ENCODE measurements around the gene LBR. TPM values are rescaled to one million over a fixed set of nuclear protein-coding genes. Genes with fewer than 3 reads are reported as not detected.

Gene LBR
- total RNA-seq, 1 donor from 2014 or later, result 41.5 TPM

GRCh38 chr1:225422031-225422605, 5.7 kb downstream of the LBR start:
- no peak overlapping the region for H3K4me3 ChIP-seq
- intact Hi-C loops (cut with DNase I), result no loop called here
- H3K9me3 ChIP-seq, result no peaks in the 10 kb centered on the region
- DNase-seq (ENCODE audit: extremely low spot score in 2 of 2), result no peak
- no peak overlapping the region for H3K27ac ChIP-seq
- no peak for TF ChIP-seq CTCF (IDR thresholded peaks at IDR 0.05)
- no peak for TF ChIP-seq POLR2A (IDR thresholded peaks at IDR 0.05)
- no peak for TF ChIP-seq POLR2AphosphoS5 (IDR thresholded peaks at IDR 0.05; ENCODE audit: insufficient read depth in 1 of 2, low read depth in 1 of 2)
- no peaks in the 10 kb centered on the region for H3K27me3 ChIP-seq
- peaks cover 0 to 27% of the 10 kb centered on the region in 2 donors for H3K36me3 ChIP-seq
- peaks cover 41% of the 10 kb centered on the region for H3K4me1 ChIP-seq

- intact Hi-C loops (cut with DNase I), result no loop called here
- no peak overlapping the region for H3K27ac ChIP-seq
- no peak for DNase-seq (ENCODE audit: extremely low spot score in 2 of 2)
- H3K27me3 ChIP-seq, result no peaks in the 10 kb centered on the region
- H3K36me3 ChIP-seq, result peaks cover 0 to 54% of the 10 kb centered on the region in 2 donors
- TF ChIP-seq POLR2AphosphoS5 (IDR thresholded peaks at IDR 0.05; ENCODE audit: insufficient read depth in 1 of 2, low read depth in 1 of 2) (no peak), POLR2A (IDR thresholded peaks at IDR 0.05) (no peak), CTCF (IDR thresholded peaks at IDR 0.05) (no peak)
- peaks cover 10% of the 10 kb centered on the region for H3K4me1 ChIP-seq
- no peaks in the 10 kb centered on the region for H3K9me3 ChIP-seq
- H3K4me3 ChIP-seq, result no peak overlapping the region
These were observed 9.2 kb downstream of the LBR start for GRCh38 chr1:225418598-225418997.

- no peak for TF ChIP-seq POLR2AphosphoS5 (IDR thresholded peaks at IDR 0.05; ENCODE audit: insufficient read depth in 1 of 2, low read depth in 1 of 2)
- H3K9me3 ChIP-seq, result no peaks in the 10 kb centered on the region
- no peak for DNase-seq (ENCODE audit: extremely low spot score in 2 of 2)
- intact Hi-C loops (cut with DNase I), result no loop called here
- no peak overlapping the region for H3K27ac ChIP-seq
- H3K27me3 ChIP-seq, result no peaks in the 10 kb centered on the region
- H3K4me1 ChIP-seq, result peaks cover 5% of the 10 kb centered on the region
- H3K4me3 ChIP-seq, result no peak overlapping the region
- peaks cover 0 to 59% of the 10 kb centered on the region in 2 donors for H3K36me3 ChIP-seq
These were observed 9.8 kb downstream of the LBR start for GRCh38 chr1:225418059-225418458.

GRCh38 chr1:225415967-225416745, 11.7 kb downstream of the LBR start:
- Histone ChIP-seq H3K4me1 (no peaks in the 10 kb centered on the region), H3K36me3 (peaks cover 0 to 71% of the 10 kb centered on the region in 2 donors), H3K27ac (no peak overlapping the region)

GRCh38 chr1:225415307-225415706, 12.5 kb downstream of the LBR start:
- H3K4me3 ChIP-seq, result no peak overlapping the region
- no peaks in the 10 kb centered on the region for H3K4me1 ChIP-seq
- H3K27me3 ChIP-seq, result no peaks in the 10 kb centered on the region
- intact Hi-C loops (cut with DNase I), result no loop called here
- TF ChIP-seq CTCF (IDR thresholded peaks at IDR 0.05) (no peak), POLR2A (IDR thresholded peaks at IDR 0.05) (no peak), POLR2AphosphoS5 (IDR thresholded peaks at IDR 0.05; ENCODE audit: insufficient read depth in 1 of 2, low read depth in 1 of 2) (no peak)
- DNase-seq (ENCODE audit: extremely low spot score in 2 of 2), result no peak
- H3K36me3 ChIP-seq, result peaks cover 0 to 75% of the 10 kb centered on the region in 2 donors
- no peaks in the 10 kb centered on the region for H3K9me3 ChIP-seq
- H3K27ac ChIP-seq, result no peak overlapping the region

More at GRCh38 chr1:225415967-225416745, 11.7 kb downstream of the LBR start:
- Histone ChIP-seq H3K4me3 (no peak overlapping the region), H3K9me3 (no peaks in the 10 kb centered on the region), H3K27me3 (no peaks in the 10 kb centered on the region)
- DNase-seq (ENCODE audit: extremely low spot score in 2 of 2), result no peak
- intact Hi-C loops (cut with DNase I), result no loop called here
- no peak for TF ChIP-seq CTCF (IDR thresholded peaks at IDR 0.05)
- no peak for TF ChIP-seq POLR2AphosphoS5 (IDR thresholded peaks at IDR 0.05; ENCODE audit: insufficient read depth in 1 of 2, low read depth in 1 of 2)
- no peak for TF ChIP-seq POLR2A (IDR thresholded peaks at IDR 0.05)
